KMS-11 (cell line): ENCODE measurements around the gene AHCYL2.

Experiments
- H2AFZ ChIP-seq: fragments of 200-600 bp; sonication (generic); 2 replicates; pipeline ENCODE4 v1.6.1; 2016; ENCODE audit warnings: antibody characterized with exemption, mixed run types, low read depth
- H3K27ac ChIP-seq: fragments of 200-600 bp; sonication (generic); 2 replicates; pipeline ENCODE4 v1.6.1; 2016; ENCODE audit warnings: mild to moderate bottlenecking, mixed run types
- H3K27me3 ChIP-seq: fragments of 200-600 bp; sonication (generic); 2 replicates; pipeline ENCODE4 v1.6.1; 2017; ENCODE audit warnings: mild to moderate bottlenecking, low read depth, mixed run types, moderate library complexity; ENCODE audit not compliant: insufficient read depth
- H3K36me3 ChIP-seq: fragments of 200-600 bp; sonication (generic); 2 replicates; pipeline ENCODE4 v1.6.1; 2017; ENCODE audit warnings: mild to moderate bottlenecking, mixed run types; ENCODE audit not compliant: insufficient read depth
- H3K4me1 ChIP-seq: fragments of 200-600 bp; sonication (generic); 2 replicates; pipeline ENCODE4 v1.6.1; 2016; ENCODE audit warnings: mild to moderate bottlenecking, low read depth, mixed run types; ENCODE audit not compliant: poor library complexity, severe bottlenecking
- H3K4me2 ChIP-seq: fragments of 200-600 bp; sonication (generic); 2 replicates; pipeline ENCODE4 v1.7.0; 2016; ENCODE audit warnings: mild to moderate bottlenecking, mixed run types
- H3K4me3 ChIP-seq: fragments of 200-600 bp; sonication (generic); IDR thresholded peaks from 2 replicates; pipeline ENCODE4 v1.6.1; 2017; ENCODE audit warnings: low read depth, low read length, mixed read lengths; ENCODE audit not compliant: insufficient read depth
- H3K79me2 ChIP-seq: fragments of 200-600 bp; sonication (generic); 2 replicates; pipeline ENCODE4 v1.6.1; 2016; ENCODE audit warnings: low read depth, mixed run types; ENCODE audit not compliant: insufficient read depth
- H3K9ac ChIP-seq: fragments of 200-600 bp; sonication (generic); 2 replicates; pipeline ENCODE4 v1.6.1; 2016; ENCODE audit warnings: mild to moderate bottlenecking, mixed run types
- H4K20me1 ChIP-seq: fragments of 200-600 bp; sonication (generic); 2 replicates; pipeline ENCODE4 v1.6.1; 2016; ENCODE audit warnings: mild to moderate bottlenecking, mixed run types; ENCODE audit not compliant: insufficient read depth
- CTCF ChIP-seq: fragments of 200-600 bp; sonication (generic); conservative IDR thresholded peaks from 2 replicates; pipeline ENCODE4 v1.6.1; 2017; ENCODE audit warnings: low read depth, mild to moderate bottlenecking, antibody characterized with exemption, low read length, moderate library complexity, mixed read lengths

The AHCYL2 gene

GRCh38 chr7:129227646-129228578 lies 3.1 kb downstream of the AHCYL2 start:
- Histone ChIP-seq H2AFZ (no peak overlapping the region), H4K20me1 (no peaks in the 10 kb centered on the region), H3K4me3 (no peak overlapping the region), H3K4me1 (peaks cover 52% of the 10 kb centered on the region), H3K27ac (no peak overlapping the region), H3K27me3 (no peaks in the 10 kb centered on the region), H3K4me2 (peak overlapping the region; percentile 12; the same call in 1 of the 2 replicates), H3K79me2 (peaks cover 75% of the 10 kb centered on the region), H3K36me3 (no peaks in the 10 kb centered on the region), H3K9ac (no peak overlapping the region)
- TF ChIP-seq CTCF = no peak

DNA sequence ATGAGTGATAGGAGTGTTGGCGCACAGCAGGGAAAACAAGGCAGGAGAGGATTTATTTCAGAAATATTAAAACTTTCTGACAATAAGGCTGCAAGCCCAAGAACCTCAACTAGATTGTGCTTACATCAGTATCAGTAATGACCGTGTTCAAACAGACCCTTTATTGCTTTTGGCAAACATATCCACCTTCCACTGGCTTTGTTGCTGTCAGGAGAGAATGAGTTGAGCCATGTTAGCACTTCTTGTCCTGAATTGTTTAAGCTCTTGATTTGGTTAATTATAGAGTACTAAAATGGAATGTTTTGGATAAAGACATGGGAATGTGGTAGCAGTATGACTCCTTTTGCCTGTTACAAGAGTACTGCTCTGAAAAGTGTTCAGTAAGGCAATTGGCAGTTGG lies 3.8 kb downstream of the AHCYL2 start:
- TF ChIP-seq CTCF = no peak
- Histone ChIP-seq H2AFZ (no peak overlapping the region), H3K4me3 (no peak overlapping the region), H3K4me2 (no peak overlapping the region), H4K20me1 (no peaks in the 10 kb centered on the region), H3K4me1 (peaks cover 51% of the 10 kb centered on the region), H3K36me3 (no peaks in the 10 kb centered on the region), H3K9ac (no peak overlapping the region), H3K27ac (no peak overlapping the region), H3K79me2 (peaks cover 82% of the 10 kb centered on the region), H3K27me3 (no peaks in the 10 kb centered on the region)

DNA sequence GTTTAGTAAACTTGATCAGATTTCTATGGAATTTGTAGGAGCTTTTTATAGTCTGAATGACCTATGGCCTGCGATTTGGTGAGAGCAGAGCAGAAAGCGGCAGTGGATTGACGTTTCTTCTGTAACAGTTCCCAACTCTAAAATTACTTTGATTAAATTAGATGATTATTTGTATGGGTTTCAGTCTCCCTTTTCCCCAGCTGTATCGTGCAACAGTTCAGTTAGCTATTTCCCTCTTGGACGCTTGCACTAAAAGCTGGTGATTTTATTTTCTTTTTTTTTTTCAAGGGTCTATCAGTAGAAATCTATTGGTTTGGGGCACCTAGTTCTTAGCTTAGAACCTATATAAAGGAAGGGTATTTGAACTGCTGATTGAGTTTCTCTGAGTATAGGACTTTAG lies 6.8 kb downstream of the AHCYL2 start:
- TF ChIP-seq CTCF = no peak

DNA sequence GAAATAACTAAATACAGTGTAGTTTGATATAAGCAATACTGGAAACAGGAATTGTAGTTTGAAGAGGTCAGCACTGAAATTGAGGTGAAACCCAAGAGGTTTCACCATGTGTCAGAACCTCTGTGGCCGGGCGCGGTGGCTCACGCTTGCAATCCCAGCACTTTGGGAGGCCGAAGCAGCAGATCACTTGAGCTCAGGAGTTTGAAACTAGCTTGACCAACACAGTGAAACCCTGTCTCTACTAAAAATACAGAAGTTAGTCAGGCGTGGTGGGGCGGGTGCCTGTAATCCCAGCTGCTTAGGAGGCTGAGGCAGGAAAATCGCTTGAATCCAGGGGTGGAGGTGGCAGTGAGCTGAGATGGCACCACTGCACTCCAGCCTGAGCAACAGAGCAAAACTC lies 13.7 kb downstream of the AHCYL2 start:
- H3K9ac ChIP-seq = peak overlapping the region; percentile 47; the same call in 1 of the 2 replicates
- no peak for TF ChIP-seq CTCF
- no peaks in the 10 kb centered on the region for H3K27me3 ChIP-seq
- H2AFZ ChIP-seq = peak overlapping the region; percentile 19
- H3K27ac ChIP-seq = peak overlapping the region; percentile 83
- H3K4me3 ChIP-seq = no peak overlapping the region
- peaks cover 72% of the 10 kb centered on the region for H3K4me1 ChIP-seq
- peak overlapping the region; percentile 59 for H3K4me2 ChIP-seq
- no peaks in the 10 kb centered on the region for H4K20me1 ChIP-seq
- no peaks in the 10 kb centered on the region for H3K36me3 ChIP-seq
- peaks cover 68% of the 10 kb centered on the region for H3K79me2 ChIP-seq

More for the DNA sequence above, 6.8 kb downstream of the AHCYL2 start:
- Histone ChIP-seq H4K20me1 (no peaks in the 10 kb centered on the region), H3K4me3 (no peak overlapping the region), H3K27me3 (no peaks in the 10 kb centered on the region), H3K36me3 (no peaks in the 10 kb centered on the region), H2AFZ (no peak overlapping the region), H3K27ac (no peak overlapping the region), H3K79me2 (peaks cover 96% of the 10 kb centered on the region), H3K9ac (no peak overlapping the region), H3K4me1 (peaks cover 58% of the 10 kb centered on the region), H3K4me2 (no peak overlapping the region)
